Right atrium auricular region (tissue), 2 donors: ENCODE measurements around the gene IFT27. TPM values are rescaled to one million over a fixed set of nuclear protein-coding genes. Genes with fewer than 3 reads are reported as not detected.

Source experiments
- DNase-seq: peaks from one replicate; pipeline ENCODE4 v3.0.0-alpha.2; 2019; ENCODE audit warnings: low spot score
- H3K27ac ChIP-seq, 2 donors: fragments of 200-600 bp; sonication (generic); 1 replicate in 1 of 2; 2 replicates in 1 of 2; pipeline ENCODE4 v1.5.1; 2016 to 2019
- H3K27me3 ChIP-seq, 2 donors: fragments of 200-600 bp; sonication (generic); one replicate each; pipeline versions ENCODE4 v1.5.1 to v1.6.0; 2017 to 2019
- H3K36me3 ChIP-seq: fragments of 200-600 bp; sonication (generic); one replicate; pipeline ENCODE4 v1.5.1; 2016
- H3K4me1 ChIP-seq, 2 donors: fragments of 200-600 bp; sonication (generic); one replicate each; pipeline versions ENCODE4 v1.5.1 to v1.6.0; 2017 to 2019
- H3K4me3 ChIP-seq, 2 donors: fragments of 200-600 bp; sonication (generic); 1 replicate in 1 of 2; 2 replicates in 1 of 2; pipeline ENCODE4 v1.5.1; 2017 to 2019; ENCODE audit warnings: mild to moderate bottlenecking in 1 of 2, moderate library complexity in 1 of 2
- H3K9me3 ChIP-seq, 2 donors: fragments of 200-600 bp; sonication (generic); one replicate each; pipeline ENCODE4 v1.5.1; 2019
- total RNA-seq, 2 donors: library from RNA; depleted of rRNA; stranded (reverse); fragments of >200 nt; gene quantifications; one replicate each; pipeline ENCODE4 v1.1.0, GENCODE V29; 2016
- TF ChIP-seq, protein P1 (sequence below), 2 donors: fragments of 200-600 bp; sonication (generic); IDR thresholded peaks; one replicate each; pipeline ENCODE4 v1.5.1; 2019; ENCODE audit warnings: antibody characterized with exemption in 2 of 2

Gene IFT27
- total RNA-seq, 2 donors from 2014 or later = 15.6 to 16.8 TPM

DNA sequence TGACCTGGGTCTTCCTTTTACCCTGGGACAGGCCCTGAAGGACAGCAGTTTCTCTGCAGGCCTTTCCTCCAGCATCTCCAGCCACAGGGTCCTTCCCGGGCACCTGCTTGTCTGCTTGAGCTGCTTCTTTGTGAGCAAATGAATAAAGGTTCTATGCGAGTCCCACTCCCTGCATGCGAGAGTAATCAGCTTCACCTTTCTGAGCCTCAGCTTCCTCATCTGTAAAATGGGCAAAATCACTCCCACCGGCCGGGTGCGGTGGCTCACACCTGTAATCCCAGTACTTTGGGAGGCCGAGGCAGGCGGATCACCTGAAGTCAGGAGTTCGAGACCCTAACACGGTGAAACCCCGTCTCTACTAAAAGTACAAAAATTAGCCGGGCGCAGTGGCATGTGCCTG lies 31.1 kb downstream of the IFT27 start:
- Histone ChIP-seq H3K9me3 (no peaks in the 10 kb centered on the region), H3K27ac (no peak overlapping the region), H3K36me3 (no peaks in the 10 kb centered on the region), H3K4me1 (no peaks in the 10 kb centered on the region), H3K27me3 (no peaks in the 10 kb centered on the region), H3K4me3 (no peak overlapping the region)
- TF ChIP-seq, protein P1, sequence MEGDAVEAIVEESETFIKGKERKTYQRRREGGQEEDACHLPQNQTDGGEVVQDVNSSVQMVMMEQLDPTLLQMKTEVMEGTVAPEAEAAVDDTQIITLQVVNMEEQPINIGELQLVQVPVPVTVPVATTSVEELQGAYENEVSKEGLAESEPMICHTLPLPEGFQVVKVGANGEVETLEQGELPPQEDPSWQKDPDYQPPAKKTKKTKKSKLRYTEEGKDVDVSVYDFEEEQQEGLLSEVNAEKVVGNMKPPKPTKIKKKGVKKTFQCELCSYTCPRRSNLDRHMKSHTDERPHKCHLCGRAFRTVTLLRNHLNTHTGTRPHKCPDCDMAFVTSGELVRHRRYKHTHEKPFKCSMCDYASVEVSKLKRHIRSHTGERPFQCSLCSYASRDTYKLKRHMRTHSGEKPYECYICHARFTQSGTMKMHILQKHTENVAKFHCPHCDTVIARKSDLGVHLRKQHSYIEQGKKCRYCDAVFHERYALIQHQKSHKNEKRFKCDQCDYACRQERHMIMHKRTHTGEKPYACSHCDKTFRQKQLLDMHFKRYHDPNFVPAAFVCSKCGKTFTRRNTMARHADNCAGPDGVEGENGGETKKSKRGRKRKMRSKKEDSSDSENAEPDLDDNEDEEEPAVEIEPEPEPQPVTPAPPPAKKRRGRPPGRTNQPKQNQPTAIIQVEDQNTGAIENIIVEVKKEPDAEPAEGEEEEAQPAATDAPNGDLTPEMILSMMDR (IDR thresholded peaks at IDR 0.05) = no peak
- no peak for DNase-seq

DNA sequence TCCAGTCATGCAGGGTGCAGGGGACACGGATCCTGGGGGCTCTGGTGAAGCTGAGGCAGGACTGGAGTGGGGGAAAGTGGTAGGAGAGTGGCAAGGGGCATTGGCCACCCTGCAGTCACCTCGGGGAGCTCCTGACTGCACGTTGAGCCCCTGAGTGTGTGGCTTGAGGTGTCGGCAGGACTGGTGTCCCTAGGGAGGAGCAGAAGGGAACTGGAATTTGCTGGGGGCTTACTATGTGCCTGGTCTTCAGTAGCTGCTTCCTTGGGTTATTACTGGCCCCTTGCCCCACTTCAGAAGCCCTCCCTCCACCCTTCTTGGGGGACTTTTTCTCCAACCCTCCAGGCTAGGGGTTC lies 31.5 kb downstream of the IFT27 start:
- Histone ChIP-seq H3K4me3 (no peak overlapping the region), H3K36me3 (no peaks in the 10 kb centered on the region), H3K9me3 (peaks cover 0 to 2% of the 10 kb centered on the region in 2 donors), H3K4me1 (no peaks in the 10 kb centered on the region), H3K27me3 (no peaks in the 10 kb centered on the region), H3K27ac (no peak overlapping the region)
- no peak for DNase-seq
- TF ChIP-seq, protein P1 (IDR thresholded peaks at IDR 0.05) = no peak

DNA sequence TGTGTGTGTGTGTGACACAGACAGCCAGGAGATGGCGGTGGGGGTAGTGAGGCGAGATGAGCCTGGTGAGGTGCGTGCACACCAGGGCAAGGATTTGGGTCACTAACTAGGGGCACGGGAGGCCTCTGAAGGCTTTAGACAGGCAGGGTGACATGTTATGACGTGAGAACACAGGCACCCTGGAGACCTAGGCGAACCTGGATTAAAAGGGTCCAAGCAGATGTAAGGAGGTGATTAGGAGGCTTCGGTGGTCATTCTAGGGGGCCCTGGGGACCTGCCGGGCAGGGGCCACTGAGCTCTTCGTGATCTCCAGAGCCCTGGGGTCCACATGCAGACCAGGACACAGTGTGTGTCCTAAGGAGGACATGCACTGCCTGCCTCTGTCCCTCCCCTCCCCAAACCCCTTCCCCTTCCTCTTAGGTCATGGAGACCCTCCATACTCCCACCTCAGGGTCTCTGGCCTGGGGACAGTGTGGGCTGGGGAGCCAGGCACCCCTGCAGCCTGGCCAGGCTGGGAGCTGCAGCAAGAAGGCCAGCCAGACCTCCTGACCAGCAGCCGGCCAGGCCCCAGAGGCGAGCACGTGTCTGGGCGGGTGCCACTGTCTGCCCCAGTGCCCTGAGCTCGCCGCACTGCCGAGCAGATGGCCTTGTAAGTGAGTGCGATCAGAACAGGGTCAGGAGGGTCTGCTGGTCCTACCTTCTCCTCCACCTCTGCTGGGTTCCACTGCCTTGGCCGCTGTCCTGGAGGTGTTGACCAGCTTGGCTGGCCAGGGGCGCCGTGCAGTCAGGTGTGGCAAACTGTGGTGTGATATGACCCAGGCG lies 32.1 kb downstream of the IFT27 start:
- DNase-seq = no peak
- TF ChIP-seq, protein P1 (IDR thresholded peaks at IDR 0.05) = no peak

DNA sequence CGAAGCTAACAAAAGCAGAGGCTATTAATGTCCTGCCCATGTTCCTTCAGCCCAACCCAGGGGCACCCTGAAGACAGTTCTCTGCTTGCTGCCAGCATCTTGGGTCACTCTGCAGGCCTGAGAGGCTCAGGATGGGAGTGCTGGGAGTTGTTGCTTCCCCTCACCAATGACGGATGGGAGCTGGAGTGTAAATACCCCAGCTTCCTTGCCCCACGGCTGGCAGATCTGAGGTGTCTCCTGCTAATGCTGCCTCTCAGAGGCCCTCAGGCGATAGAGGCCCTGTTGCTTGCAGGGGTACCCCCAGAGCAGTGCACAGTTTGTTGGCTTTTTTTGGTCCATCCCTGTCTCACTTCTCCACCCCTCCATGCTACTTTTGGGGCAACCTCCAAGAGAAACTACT lies 32.9 kb downstream of the IFT27 start:
- Histone ChIP-seq H3K36me3 (no peaks in the 10 kb centered on the region), H3K27ac (no peak overlapping the region), H3K9me3 (peaks cover 0 to 8% of the 10 kb centered on the region in 2 donors), H3K4me3 (no peak overlapping the region), H3K4me1 (no peaks in the 10 kb centered on the region), H3K27me3 (no peaks in the 10 kb centered on the region)
- TF ChIP-seq, protein P1 (IDR thresholded peaks at IDR 0.05) = no peak
- no peak for DNase-seq

More for the DNA sequence above, 32.1 kb downstream of the IFT27 start:
- H3K4me3 ChIP-seq = no peak overlapping the region
- no peaks in the 10 kb centered on the region for H3K27me3 ChIP-seq
- H3K36me3 ChIP-seq = no peaks in the 10 kb centered on the region
- H3K9me3 ChIP-seq = peaks cover 0 to 8% of the 10 kb centered on the region in 2 donors
- H3K27ac ChIP-seq = no peak overlapping the region
- H3K4me1 ChIP-seq = no peaks in the 10 kb centered on the region

DNA sequence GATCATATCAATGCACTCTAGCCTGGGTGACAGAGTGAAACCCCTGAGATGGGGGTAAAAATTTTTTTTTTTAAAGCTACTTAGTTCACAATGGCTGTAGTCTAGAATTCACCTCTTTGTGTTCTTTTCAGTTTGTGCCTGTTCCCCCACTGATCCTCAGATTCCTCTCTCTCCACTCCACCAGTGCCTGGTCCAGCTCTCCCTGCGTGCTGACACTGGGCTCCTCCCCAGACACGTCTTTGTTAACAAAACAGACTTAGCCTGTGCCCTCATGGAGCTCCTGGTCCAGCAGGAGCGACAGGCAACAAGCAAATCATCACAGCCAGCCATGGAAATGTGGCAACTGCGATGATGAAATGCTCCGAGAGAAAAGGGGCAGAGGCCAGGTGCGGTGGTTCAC lies 34.0 kb downstream of the IFT27 start:
- TF ChIP-seq, protein P1 (IDR thresholded peaks at IDR 0.05) = no peak
- H3K27ac ChIP-seq = no peak overlapping the region
- H3K36me3 ChIP-seq = no peaks in the 10 kb centered on the region
- no peak overlapping the region for H3K4me3 ChIP-seq
- no peaks in the 10 kb centered on the region for H3K4me1 ChIP-seq
- peaks cover 0 to 8% of the 10 kb centered on the region in 2 donors for H3K9me3 ChIP-seq
- DNase-seq = no peak
- H3K27me3 ChIP-seq = no peaks in the 10 kb centered on the region
